Lung (tissue), 16 donors: Measurements from ENCODE around the gene GDI1. TPM values are rescaled to one million over a fixed set of nuclear protein-coding genes. Genes with fewer than 3 reads are reported as not detected.
A peak's percentile ranks its signal among the peaks of the same experiment; 100 is the strongest.
"Not testable (repeated sequence)": the region's sequence is repeated elsewhere in the genome, so short reads cannot be mapped to it uniquely, and the experiment has no call there.

Experiments
- ATAC-seq: fragments of 200-7000 bp; cut with Tn5 transposase; one replicate; pipeline ENCODE4 v1.9.1; 2020; ENCODE audit warnings: moderate number of reproducible peaks; ENCODE audit not compliant: insufficient read depth, low FRiP score
- DNase-seq, 3 donors: peaks; one replicate each; pipeline ENCODE4 v3.0.0-alpha.2; 2013 to 2017
- H3K27ac ChIP-seq, 2 donors: one replicate each; pipeline ENCODE4 v1.5.1; 2013; ENCODE audit warnings: mild to moderate bottlenecking in 2 of 2, moderate library complexity in 2 of 2, control low read depth in 1 of 2, inconsistent platforms in 1 of 2, low read depth in 1 of 2, low read length in 1 of 2
- H3K27me3 ChIP-seq, 3 donors: one replicate each; pipeline ENCODE4 v1.5.1; 2013; ENCODE audit warnings: low read length in 2 of 3; ENCODE audit not compliant: control insufficient read depth in 3 of 3, insufficient read depth in 3 of 3
- H3K36me3 ChIP-seq, 4 donors: one replicate each; pipeline ENCODE4 v1.5.1; 2013; ENCODE audit warnings: low read length in 4 of 4, mild to moderate bottlenecking in 1 of 4, moderate library complexity in 1 of 4; ENCODE audit not compliant: control insufficient read depth in 4 of 4, insufficient read depth in 4 of 4
- H3K4me1 ChIP-seq, 5 donors: one replicate each; pipeline ENCODE4 v1.5.1; 2013; ENCODE audit warnings: low read length in 5 of 5, mild to moderate bottlenecking in 2 of 5, moderate library complexity in 1 of 5; ENCODE audit not compliant: control insufficient read depth in 5 of 5, insufficient read depth in 5 of 5
- H3K4me3 ChIP-seq: one replicate; pipeline ENCODE4 v1.5.1; 2013; ENCODE audit warnings: mild to moderate bottlenecking, control low read depth, moderate library complexity
- H3K9ac ChIP-seq, 2 donors: one replicate each; pipeline ENCODE4 v1.5.1; 2013; ENCODE audit warnings: low read length in 2 of 2, control low read depth in 1 of 2; ENCODE audit not compliant: insufficient read depth in 1 of 2
- H3K9me3 ChIP-seq, 4 donors: one replicate each; pipeline ENCODE4 v1.5.1; 2013; ENCODE audit warnings: low read length in 3 of 4, mild to moderate bottlenecking in 1 of 4, moderate library complexity in 1 of 4; ENCODE audit not compliant: control insufficient read depth in 4 of 4, insufficient read depth in 3 of 4
- WGBS, 2 donors: extraction: QIAGEN DNeasy Blood & Tissue Kit; methylation state at CpG; one replicate each; pipeline ENCODE4 v1.1.7; 2013; 5-methylcytosine and 5-hydroxymethylcytosine counted together
- long read RNA-seq, 5 donors: transcript quantifications; one replicate each; lab custom pipeline, GENCODE V29; 2026
- polyA plus RNA-seq, 2 donors: library from polyadenylated mRNA; stranded (reverse); fragments of 200-250 nt; gene quantifications; one replicate each; pipeline ENCODE4 v1.2.1, GENCODE V29; 2013
- total RNA-seq, 2 donors: library from RNA; depleted of rRNA in 1 of 2; stranded (reverse); fragments of >200 nt in 1 of 2; gene quantifications; one replicate each; pipeline ENCODE4 v1.2.1, GENCODE V29; 2014 to 2021
- TF ChIP-seq, protein P1 (sequence below): IDR thresholded peaks from 2 replicates; pipeline ENCODE4 v1.5.1; 2012; ENCODE audit warnings: mild to moderate bottlenecking; ENCODE audit errors: control extremely low read depth, extremely low read depth
- donor health status: control.
- donor health status: control.
- donor health status: Bipolar disorder and iron deficiency.
- donor health status: healthy.
- donor health status: DM: yes; HTN: yes; CAD: no.

Gene GDI1
- total RNA-seq (100 to 1,000 TPM in 1 of 2 donors, 10 to 100 TPM in 1; 64.0 to 116 TPM), polyA plus RNA-seq (100 to 1,000 TPM; 116 to 130 TPM)
- long read RNA-seq, donor 1, transcript GDI1-207 (4 exons, 2,417 nt): minor isoform, 8 of 290 reads
- long read RNA-seq, donor 1, transcript GDI1-211 (5 exons, 1,014 nt): minor isoform, 11 of 290 reads
- long read RNA-seq, donor 1, transcript GDI1-204 (11 exons, 2,474 nt): major isoform, 22 of 290 reads
- long read RNA-seq, donor 1, partial matches to known transcripts: 243 of 290 reads
- long read RNA-seq, donor 1, other reads (novel, unspliced or antisense): 0 of 290 reads
- long read RNA-seq, donor 2, transcript GDI1-211 (5 exons, 1,014 nt): minor isoform, 6 of 38 reads
- long read RNA-seq, donor 2, transcript GDI1-204 (11 exons, 2,474 nt): major isoform, 7 of 38 reads
- long read RNA-seq, donor 2, partial matches to known transcripts: 12 of 38 reads
- long read RNA-seq, donor 2, other reads (novel, unspliced or antisense): 6 of 38 reads
- long read RNA-seq, donor 3, transcript GDI1-207 (4 exons, 2,417 nt): minor isoform, 7 of 151 reads
- long read RNA-seq, donor 3, transcript GDI1-211 (5 exons, 1,014 nt): major isoform, 11 of 151 reads
- long read RNA-seq, donor 3, partial matches to known transcripts: 124 of 151 reads
- long read RNA-seq, donor 3, other reads (novel, unspliced or antisense): 0 of 151 reads
- long read RNA-seq, donor 4, transcript GDI1-206 (3 exons, 754 nt): minor isoform, 5 of 41 reads
- long read RNA-seq, donor 4, transcript GDI1-211 (5 exons, 1,014 nt): major isoform, 12 of 41 reads
- long read RNA-seq, donor 4, partial matches to known transcripts: 13 of 41 reads
- long read RNA-seq, donor 4, other reads (novel, unspliced or antisense): 0 of 41 reads
- long read RNA-seq, donor 5, transcript GDI1-204 (11 exons, 2,474 nt): major isoform, 20 of 261 reads
- long read RNA-seq, donor 5, transcript GDI1-211 (5 exons, 1,014 nt): minor isoform, 11 of 261 reads
- long read RNA-seq, donor 5, transcript GDI1-206 (3 exons, 754 nt): minor isoform, 6 of 261 reads
- long read RNA-seq, donor 5, transcript GDI1-207 (4 exons, 2,417 nt): minor isoform, 8 of 261 reads
- long read RNA-seq, donor 5, partial matches to known transcripts: 212 of 261 reads
- long read RNA-seq, donor 5, other reads (novel, unspliced or antisense): 0 of 261 reads

DNA sequence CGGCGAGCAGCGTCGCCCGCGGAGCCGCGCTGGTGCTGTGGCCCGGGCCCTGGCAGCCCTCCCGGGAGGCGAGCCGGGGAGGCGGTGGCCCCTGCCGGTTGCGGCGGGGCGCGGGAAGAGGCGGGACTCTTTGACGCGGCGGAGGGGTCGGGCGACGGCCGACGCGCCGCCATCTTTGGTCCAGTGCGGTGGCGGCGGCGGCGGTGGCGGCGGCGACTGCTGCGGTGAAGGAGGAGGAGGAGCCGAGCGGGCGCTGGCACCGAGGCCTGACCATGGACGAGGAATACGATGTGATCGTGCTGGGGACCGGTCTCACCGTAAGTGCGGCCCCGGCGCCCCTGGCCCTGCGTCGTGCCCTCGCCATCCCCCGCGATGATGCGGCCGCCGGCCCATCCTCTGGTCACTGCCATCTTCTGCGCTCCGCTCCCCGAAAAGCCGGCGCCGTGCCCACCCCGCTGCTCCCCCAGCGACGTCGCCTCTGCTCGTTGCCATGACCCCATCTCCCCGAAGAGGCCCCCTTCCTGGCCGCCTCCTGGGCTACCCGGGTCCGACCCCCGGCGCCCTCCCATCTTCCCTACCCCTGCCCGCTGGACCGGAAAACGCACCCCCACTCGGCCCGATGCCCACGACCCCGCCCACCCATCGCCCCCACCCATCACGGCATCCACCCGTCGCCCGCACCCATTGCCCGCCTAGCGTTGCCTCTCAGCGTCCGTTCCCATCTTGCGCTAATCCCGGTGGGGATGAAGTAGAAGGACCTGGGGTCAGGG, at the start of gene GDI1:
TSS of gene GDI1 (plus strand) at position 172 of the 770 bp plus-strand sequence. CDS start at position 273, 101 bp downstream.
- DNase-seq: peak; percentile 50 to 59 (median 52)

DNA sequence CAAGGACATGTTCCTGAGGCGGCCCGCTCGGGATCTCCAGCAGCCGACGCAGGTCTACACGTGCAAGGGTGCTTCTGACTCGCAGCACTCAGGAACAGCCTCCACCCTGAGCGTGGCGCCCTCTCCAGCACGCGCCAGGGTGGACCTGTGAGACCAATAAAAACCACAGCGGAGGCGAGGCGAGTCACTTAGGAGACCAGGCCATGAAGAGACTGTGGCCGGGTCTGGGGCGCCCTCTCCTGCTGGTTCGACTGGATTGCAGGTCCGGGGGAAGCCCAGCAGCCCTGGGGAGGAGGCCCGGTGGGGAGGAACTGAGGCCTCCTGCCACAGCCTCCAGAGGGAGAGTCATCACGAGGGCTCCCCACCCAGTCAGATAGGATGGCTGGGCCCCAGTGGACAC, 48.9 kb upstream of the GDI1 start:
- H3K9ac ChIP-seq, H3K27me3 ChIP-seq, DNase-seq, H3K27ac ChIP-seq, H3K4me3 ChIP-seq, H3K9me3 ChIP-seq, H3K36me3 ChIP-seq, H3K4me1 ChIP-seq: not testable (repeated sequence)
- no CpG with 5 or more reads among the region's 20 CpGs for WGBS, 2 donors
- ATAC-seq: peak; percentile 19

More for the DNA sequence above, at the start of gene GDI1:
- no peaks in the 10 kb centered on the region for H3K27me3 ChIP-seq
- peak within 1 kb of the TSS in 1 of 2 donors; percentile 67 for H3K9ac ChIP-seq
- peaks cover 0 to 2% (median 0%) of the 10 kb centered on the region in 4 donors for H3K9me3 ChIP-seq
- peak; percentile 71 for ATAC-seq
- H3K4me3 ChIP-seq: peak within 1 kb of the TSS; percentile 62
- TF ChIP-seq, protein P1, sequence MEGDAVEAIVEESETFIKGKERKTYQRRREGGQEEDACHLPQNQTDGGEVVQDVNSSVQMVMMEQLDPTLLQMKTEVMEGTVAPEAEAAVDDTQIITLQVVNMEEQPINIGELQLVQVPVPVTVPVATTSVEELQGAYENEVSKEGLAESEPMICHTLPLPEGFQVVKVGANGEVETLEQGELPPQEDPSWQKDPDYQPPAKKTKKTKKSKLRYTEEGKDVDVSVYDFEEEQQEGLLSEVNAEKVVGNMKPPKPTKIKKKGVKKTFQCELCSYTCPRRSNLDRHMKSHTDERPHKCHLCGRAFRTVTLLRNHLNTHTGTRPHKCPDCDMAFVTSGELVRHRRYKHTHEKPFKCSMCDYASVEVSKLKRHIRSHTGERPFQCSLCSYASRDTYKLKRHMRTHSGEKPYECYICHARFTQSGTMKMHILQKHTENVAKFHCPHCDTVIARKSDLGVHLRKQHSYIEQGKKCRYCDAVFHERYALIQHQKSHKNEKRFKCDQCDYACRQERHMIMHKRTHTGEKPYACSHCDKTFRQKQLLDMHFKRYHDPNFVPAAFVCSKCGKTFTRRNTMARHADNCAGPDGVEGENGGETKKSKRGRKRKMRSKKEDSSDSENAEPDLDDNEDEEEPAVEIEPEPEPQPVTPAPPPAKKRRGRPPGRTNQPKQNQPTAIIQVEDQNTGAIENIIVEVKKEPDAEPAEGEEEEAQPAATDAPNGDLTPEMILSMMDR: no peak
- H3K36me3 ChIP-seq: peaks cover 0 to 32% (median 12%) of the 10 kb centered on the region in 4 donors
- 3 to 35% methylated on average over 20 to 93 of the region's 93 CpGs for WGBS, 2 donors
- peak within 1 kb of the TSS; percentile 85 to 89 for H3K27ac ChIP-seq
- H3K4me1 ChIP-seq: peaks cover 0 to 8% (median 0%) of the 10 kb centered on the region in 5 donors

DNA sequence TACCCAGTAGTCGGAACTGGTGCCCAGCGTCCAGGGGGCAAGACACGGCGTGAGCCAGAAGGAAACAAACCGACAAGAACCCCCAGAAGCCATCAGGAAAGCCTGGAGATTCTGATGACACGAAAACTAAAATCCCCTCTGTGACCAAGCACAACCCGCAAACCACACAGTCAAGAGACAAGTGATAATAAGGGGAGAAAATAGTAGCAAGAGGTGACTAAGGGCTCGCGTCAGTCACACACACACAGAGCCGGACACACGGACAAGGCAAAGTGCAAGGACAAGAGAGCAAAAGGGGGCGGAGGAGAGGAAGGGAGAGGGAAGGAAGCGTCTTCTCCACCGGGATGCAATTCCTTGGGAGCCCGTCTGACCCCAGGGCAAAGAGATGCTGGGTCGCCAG, 48.3 kb upstream of the GDI1 start:
- H3K4me1 ChIP-seq, H3K9me3 ChIP-seq, H3K9ac ChIP-seq, H3K36me3 ChIP-seq, ATAC-seq, H3K4me3 ChIP-seq, H3K27me3 ChIP-seq, H3K27ac ChIP-seq, DNase-seq: not testable (repeated sequence)
- WGBS, 2 donors: no CpG with 5 or more reads among the region's 16 CpGs

DNA sequence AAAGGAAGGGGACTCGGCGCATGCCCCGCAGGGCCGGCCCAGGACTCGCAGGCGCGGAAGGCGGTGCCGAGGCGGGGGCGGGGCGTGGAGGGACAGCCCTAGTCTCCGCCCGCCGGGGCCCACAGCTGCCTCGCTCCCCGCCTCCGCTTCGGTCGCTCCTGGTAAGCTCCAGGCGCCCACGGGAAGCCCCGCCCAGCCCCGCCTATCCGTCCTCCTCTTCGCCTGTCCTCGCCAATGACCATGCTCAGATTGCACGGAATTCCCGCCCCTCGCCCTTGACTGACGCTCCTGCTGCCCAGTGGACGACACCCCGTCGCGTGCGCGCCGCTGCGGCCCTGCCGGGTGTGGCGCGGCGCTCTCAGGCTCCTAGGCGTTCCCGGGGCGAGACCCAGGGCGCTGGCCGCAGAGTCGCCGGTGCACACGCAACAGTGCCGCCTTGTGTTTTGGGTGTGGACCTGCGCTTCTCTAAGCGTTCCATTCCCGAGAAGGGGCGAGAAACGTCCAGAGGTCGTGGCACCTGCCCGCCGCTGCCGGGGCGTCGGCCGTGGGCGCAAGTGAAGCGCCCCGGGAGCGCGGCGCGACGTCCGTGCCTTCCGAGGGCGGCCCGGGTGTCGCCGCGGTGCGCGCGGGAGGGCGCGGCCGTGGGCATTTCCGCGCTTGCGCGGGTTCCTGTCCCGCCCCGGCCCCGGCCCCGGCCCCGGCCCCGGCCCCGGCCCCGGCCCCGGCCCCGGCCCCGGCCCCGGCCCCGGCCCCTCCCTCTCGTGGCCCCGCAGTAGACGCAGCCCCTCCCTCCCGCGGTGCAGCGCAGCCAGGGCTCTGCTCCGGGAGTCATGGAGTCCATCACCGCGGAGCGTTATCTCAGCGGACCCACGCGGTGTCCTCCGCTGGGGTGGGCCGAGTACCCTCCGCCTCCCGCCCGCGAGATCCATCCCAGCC, 46.9 kb upstream of the GDI1 start:
- not testable (repeated sequence) for H3K4me3 ChIP-seq
- peak; percentile 83 for ATAC-seq

DNA sequence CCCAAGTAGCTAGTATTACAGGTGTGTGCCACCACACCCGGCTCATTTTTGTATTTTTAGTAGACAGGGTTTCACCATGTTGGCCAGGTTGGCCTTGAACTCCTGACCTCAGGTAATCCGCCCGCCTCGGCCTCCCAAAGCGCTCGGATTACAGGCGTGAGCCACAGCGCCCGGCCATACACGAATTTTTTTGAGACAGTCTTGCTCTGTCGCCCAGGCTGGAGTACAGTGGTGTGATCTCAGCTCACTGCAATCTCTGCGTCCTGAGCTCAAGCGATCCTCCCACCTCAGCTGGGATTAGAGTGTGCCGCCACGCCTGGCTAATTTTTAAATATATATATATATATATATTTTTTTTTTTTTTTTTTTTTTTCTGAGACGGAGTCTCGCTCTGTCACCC, 40.6 kb upstream of the GDI1 start:
- DNase-seq, ATAC-seq, H3K9ac ChIP-seq, H3K27ac ChIP-seq, H3K27me3 ChIP-seq, H3K4me3 ChIP-seq, H3K9me3 ChIP-seq: not testable (repeated sequence)
- 82 to 88% methylated on average over 14 to 17 of the region's 17 CpGs for WGBS, 2 donors
- H3K4me1 ChIP-seq: peaks cover 0 to 16% (median 0%) of the 10 kb centered on the region in 5 donors
- H3K36me3 ChIP-seq: peaks cover 4 to 18% (median 12%) of the 10 kb centered on the region in 4 donors

More for the DNA sequence above, 46.9 kb upstream of the GDI1 start:
- H3K9ac ChIP-seq, DNase-seq, H3K9me3 ChIP-seq, H3K4me1 ChIP-seq, H3K36me3 ChIP-seq, H3K27me3 ChIP-seq: not testable (repeated sequence)
- peak overlapping the region in 1 of 2 donors; percentile 77 for H3K27ac ChIP-seq
- WGBS, 2 donors: 2 to 41% methylated on average over 9 to 47 of the region's 121 CpGs
